WTC11 (cell line): Measurements from ENCODE around the gene PTPRN2.

Source experiments
- FOXP1 ChIP-seq: sonication (generic); formaldehyde crosslinking; IDR thresholded peaks from 2 replicates; pipeline ENCODE4 v1.8.0; 2022; ENCODE audit warnings: missing genetic modification reagents, mild to moderate bottlenecking, moderate library complexity, borderline replicate concordance
- GABPB1 ChIP-seq: sonication (generic); formaldehyde crosslinking; IDR thresholded peaks from 2 replicates; pipeline ENCODE4 v1.8.1; 2023; ENCODE audit warnings: mild to moderate bottlenecking, missing genetic modification reagents
- JAZF1 ChIP-seq: fragments of 250-450 bp; sonication (Bioruptor Pico); IDR thresholded peaks from 2 replicates; pipeline ENCODE4 v1.9.0; 2021; ENCODE audit warnings: moderate library complexity, mild to moderate bottlenecking, inconsistent platforms
- MYBL2 ChIP-seq: sonication (generic); formaldehyde crosslinking; IDR thresholded peaks from 2 replicates; pipeline ENCODE4 v1.8.1; 2023; ENCODE audit warnings: mild to moderate bottlenecking, moderate library complexity, missing genetic modification reagents
- SMAD4 ChIP-seq: sonication (generic); formaldehyde crosslinking; IDR thresholded peaks from 2 replicates; pipeline ENCODE4 v1.8.0; 2022; ENCODE audit warnings: mild to moderate bottlenecking, missing genetic modification reagents
- SP1 ChIP-seq: sonication (generic); formaldehyde crosslinking; conservative IDR thresholded peaks from 2 replicates; pipeline ENCODE4 v1.8.1; 2022; ENCODE audit warnings: missing genetic modification reagents
- TCF7 ChIP-seq: sonication (generic); formaldehyde crosslinking; IDR thresholded peaks from 2 replicates; pipeline ENCODE4 v1.8.0; 2022; ENCODE audit warnings: mild to moderate bottlenecking, low read depth, missing genetic modification reagents, moderate library complexity
- TF ChIP-seq, protein P1 (sequence below): fragments of 250-450 bp; sonication (Bioruptor Pico); IDR thresholded peaks from 2 replicates; pipeline ENCODE4 v1.9.0; 2021; ENCODE audit warnings: mild to moderate bottlenecking
- TF ChIP-seq, protein P2 (sequence below): fragments of 200-600 bp; IDR thresholded peaks from 2 replicates; pipeline ENCODE4 v1.8.0; 2022; ENCODE audit warnings: antibody characterized with exemption
- TF ChIP-seq, protein P3 (sequence below): sonication (generic); formaldehyde crosslinking; IDR thresholded peaks from 2 replicates; pipeline ENCODE4 v1.8.1; 2022; ENCODE audit warnings: mild to moderate bottlenecking, moderate library complexity, missing genetic modification reagents
- TF ChIP-seq, protein P4 (sequence below): fragments of 250-450 bp; sonication (Bioruptor Pico); IDR thresholded peaks from 2 replicates; pipeline ENCODE4 v1.9.0; 2021; ENCODE audit warnings: mild to moderate bottlenecking, borderline replicate concordance

DNA sequence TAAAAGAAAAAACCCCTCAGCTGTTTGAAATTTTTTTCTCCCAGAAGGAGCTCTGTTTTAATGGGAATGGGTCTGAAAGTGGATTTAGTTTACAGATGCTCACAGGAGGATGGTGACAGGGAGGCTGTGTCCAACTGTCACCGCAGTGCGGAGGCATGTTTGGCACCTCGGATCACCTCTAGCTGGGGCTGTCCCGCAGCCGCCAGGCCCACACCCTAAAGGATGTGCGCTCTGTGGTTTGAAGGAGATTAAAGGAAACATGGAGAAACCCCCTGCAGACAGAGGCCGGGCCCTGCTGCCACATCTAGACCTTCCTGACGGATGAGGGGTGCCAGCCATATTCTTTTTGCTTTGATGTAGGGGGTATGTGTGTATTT lies 1090.3 kb downstream of the PTPRN2 start:
- TF ChIP-seq SP1 (CRISPR knock-in tag) (no peak), MYBL2 (CRISPR knock-in tag) (no peak), JAZF1 (CRISPR knock-in tag) (no peak), GABPB1 (CRISPR knock-in tag) (no peak), SMAD4 (CRISPR knock-in tag) (no peak), FOXP1 (CRISPR knock-in tag) (no peak), TCF7 (CRISPR knock-in tag) (no peak)
- TF ChIP-seq, protein P1, sequence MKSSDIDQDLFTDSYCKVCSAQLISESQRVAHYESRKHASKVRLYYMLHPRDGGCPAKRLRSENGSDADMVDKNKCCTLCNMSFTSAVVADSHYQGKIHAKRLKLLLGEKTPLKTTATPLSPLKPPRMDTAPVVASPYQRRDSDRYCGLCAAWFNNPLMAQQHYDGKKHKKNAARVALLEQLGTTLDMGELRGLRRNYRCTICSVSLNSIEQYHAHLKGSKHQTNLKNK, result no peak
- TF ChIP-seq, protein P2, sequence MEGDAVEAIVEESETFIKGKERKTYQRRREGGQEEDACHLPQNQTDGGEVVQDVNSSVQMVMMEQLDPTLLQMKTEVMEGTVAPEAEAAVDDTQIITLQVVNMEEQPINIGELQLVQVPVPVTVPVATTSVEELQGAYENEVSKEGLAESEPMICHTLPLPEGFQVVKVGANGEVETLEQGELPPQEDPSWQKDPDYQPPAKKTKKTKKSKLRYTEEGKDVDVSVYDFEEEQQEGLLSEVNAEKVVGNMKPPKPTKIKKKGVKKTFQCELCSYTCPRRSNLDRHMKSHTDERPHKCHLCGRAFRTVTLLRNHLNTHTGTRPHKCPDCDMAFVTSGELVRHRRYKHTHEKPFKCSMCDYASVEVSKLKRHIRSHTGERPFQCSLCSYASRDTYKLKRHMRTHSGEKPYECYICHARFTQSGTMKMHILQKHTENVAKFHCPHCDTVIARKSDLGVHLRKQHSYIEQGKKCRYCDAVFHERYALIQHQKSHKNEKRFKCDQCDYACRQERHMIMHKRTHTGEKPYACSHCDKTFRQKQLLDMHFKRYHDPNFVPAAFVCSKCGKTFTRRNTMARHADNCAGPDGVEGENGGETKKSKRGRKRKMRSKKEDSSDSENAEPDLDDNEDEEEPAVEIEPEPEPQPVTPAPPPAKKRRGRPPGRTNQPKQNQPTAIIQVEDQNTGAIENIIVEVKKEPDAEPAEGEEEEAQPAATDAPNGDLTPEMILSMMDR, result no peak
- TF ChIP-seq, protein P3, sequence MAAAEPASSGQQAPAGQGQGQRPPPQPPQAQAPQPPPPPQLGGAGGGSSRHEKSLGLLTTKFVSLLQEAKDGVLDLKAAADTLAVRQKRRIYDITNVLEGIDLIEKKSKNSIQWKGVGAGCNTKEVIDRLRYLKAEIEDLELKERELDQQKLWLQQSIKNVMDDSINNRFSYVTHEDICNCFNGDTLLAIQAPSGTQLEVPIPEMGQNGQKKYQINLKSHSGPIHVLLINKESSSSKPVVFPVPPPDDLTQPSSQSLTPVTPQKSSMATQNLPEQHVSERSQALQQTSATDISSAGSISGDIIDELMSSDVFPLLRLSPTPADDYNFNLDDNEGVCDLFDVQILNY (CRISPR knock-in tag), result no peak
- TF ChIP-seq, protein P4, sequence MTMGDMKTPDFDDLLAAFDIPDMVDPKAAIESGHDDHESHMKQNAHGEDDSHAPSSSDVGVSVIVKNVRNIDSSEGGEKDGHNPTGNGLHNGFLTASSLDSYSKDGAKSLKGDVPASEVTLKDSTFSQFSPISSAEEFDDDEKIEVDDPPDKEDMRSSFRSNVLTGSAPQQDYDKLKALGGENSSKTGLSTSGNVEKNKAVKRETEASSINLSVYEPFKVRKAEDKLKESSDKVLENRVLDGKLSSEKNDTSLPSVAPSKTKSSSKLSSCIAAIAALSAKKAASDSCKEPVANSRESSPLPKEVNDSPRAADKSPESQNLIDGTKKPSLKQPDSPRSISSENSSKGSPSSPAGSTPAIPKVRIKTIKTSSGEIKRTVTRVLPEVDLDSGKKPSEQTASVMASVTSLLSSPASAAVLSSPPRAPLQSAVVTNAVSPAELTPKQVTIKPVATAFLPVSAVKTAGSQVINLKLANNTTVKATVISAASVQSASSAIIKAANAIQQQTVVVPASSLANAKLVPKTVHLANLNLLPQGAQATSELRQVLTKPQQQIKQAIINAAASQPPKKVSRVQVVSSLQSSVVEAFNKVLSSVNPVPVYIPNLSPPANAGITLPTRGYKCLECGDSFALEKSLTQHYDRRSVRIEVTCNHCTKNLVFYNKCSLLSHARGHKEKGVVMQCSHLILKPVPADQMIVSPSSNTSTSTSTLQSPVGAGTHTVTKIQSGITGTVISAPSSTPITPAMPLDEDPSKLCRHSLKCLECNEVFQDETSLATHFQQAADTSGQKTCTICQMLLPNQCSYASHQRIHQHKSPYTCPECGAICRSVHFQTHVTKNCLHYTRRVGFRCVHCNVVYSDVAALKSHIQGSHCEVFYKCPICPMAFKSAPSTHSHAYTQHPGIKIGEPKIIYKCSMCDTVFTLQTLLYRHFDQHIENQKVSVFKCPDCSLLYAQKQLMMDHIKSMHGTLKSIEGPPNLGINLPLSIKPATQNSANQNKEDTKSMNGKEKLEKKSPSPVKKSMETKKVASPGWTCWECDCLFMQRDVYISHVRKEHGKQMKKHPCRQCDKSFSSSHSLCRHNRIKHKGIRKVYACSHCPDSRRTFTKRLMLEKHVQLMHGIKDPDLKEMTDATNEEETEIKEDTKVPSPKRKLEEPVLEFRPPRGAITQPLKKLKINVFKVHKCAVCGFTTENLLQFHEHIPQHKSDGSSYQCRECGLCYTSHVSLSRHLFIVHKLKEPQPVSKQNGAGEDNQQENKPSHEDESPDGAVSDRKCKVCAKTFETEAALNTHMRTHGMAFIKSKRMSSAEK (CRISPR knock-in tag), result no peak
